Activated B cell treated with CpG ODN at 0.5 μM for 24 hours (primary cell): ENCODE results near the gene PIAS3. TPM values are rescaled to one million over a fixed set of nuclear protein-coding genes. Genes with fewer than 3 reads are reported as not detected.

Experiments used
- ATAC-seq: fragments of 200-7000 bp; cut with Tn5 transposase; one replicate; pipeline ENCODE4 v1.10.0; 2021; ENCODE audit warnings: low read depth, mild to moderate bottlenecking, moderate library complexity
- CTCF ChIA-PET: fragments of 350-600 bp; sonication (Branson Sonifier 250); formaldehyde crosslinking; loops from one replicate; lab custom pipeline; 2021; ENCODE audit warnings: antibody characterized with exemption; lab: Charles Lee
- POLR2A ChIA-PET: fragments of 350-600 bp; sonication (Branson Sonifier 250); formaldehyde crosslinking; loops from one replicate; lab custom pipeline; 2021; ENCODE audit warnings: antibody characterized with exemption; lab: Charles Lee
- DNase-seq: peaks from one replicate; pipeline ENCODE4 v3.0.0; 2022
- H3K27ac Mint-ChIP-seq: one replicate; pipeline ENCODE4 v1.8.0; 2020; ENCODE audit warnings: mixed read lengths
- H3K27me3 Mint-ChIP-seq: one replicate; pipeline ENCODE4 v1.8.0; 2021; ENCODE audit warnings: mixed read lengths
- H3K36me3 Mint-ChIP-seq: one replicate; pipeline ENCODE4 v1.8.0; 2021; ENCODE audit warnings: low read depth, mixed read lengths
- H3K4me1 Mint-ChIP-seq: one replicate; pipeline ENCODE4 v1.8.0; 2021; ENCODE audit warnings: mixed read lengths
- H3K4me3 Mint-ChIP-seq: one replicate; pipeline ENCODE4 v1.8.0; 2020; ENCODE audit warnings: mild to moderate bottlenecking, mixed read lengths
- H3K9me3 Mint-ChIP-seq: one replicate; pipeline ENCODE4 v1.8.0; 2020; ENCODE audit warnings: mixed read lengths
- CTCF ChIP-seq: fragments of 200-600 bp; IDR thresholded peaks from one replicate; pipeline ENCODE4 v1.8.0; 2022; ENCODE audit warnings: antibody characterized with exemption, mild to moderate bottlenecking
- intact Hi-C: fragments of 100-400 bp; cut with micrococcal nuclease; formaldehyde crosslinking; loops from one replicate; pipeline ENCODE4 v1.15.1; 2024
- total RNA-seq: library from RNA; stranded (reverse); gene quantifications from 2 replicates; pipeline ENCODE4 v1.2.3, GENCODE V29; 2022

Gene PIAS3
- total RNA-seq, 1 donor from 2014 or later = 30.9 TPM

- ChIA-PET POLR2A (interaction anchor here (0.6 kb wide), 1 partner anchor 20 kb away, joined by 4 read pairs; the partner anchor contains the start of gene PIAS3), CTCF (interaction anchor here (1.4 kb wide), 1 partner anchor 13 kb away, joined by 5 read pairs; no protein-coding TSS in a partner anchor)
- no peak for ATAC-seq
- H3K9me3 Mint-ChIP-seq = no peaks in the 10 kb centered on the region
- intact Hi-C loops = no loop called here
- DNase-seq = no peak
- no peak overlapping the region for H3K27ac Mint-ChIP-seq
- no peak overlapping the region for H3K4me3 Mint-ChIP-seq
- no peak for TF ChIP-seq CTCF
- peaks cover 3% of the 10 kb centered on the region for H3K4me1 Mint-ChIP-seq
- no peaks in the 10 kb centered on the region for H3K36me3 Mint-ChIP-seq
- peaks cover 25% of the 10 kb centered on the region for H3K27me3 Mint-ChIP-seq
Observed at GRCh38 chr1:145878724-145879123, 19.8 kb upstream of the PIAS3 start.

- H3K27me3 Mint-ChIP-seq = peaks cover 23% of the 10 kb centered on the region
- H3K4me3 Mint-ChIP-seq = no peak overlapping the region
Observed at GRCh38 chr1:145877923-145878486, 19.1 kb upstream of the PIAS3 start.

GRCh38 chr1:145874646-145875045, 15.8 kb upstream of the PIAS3 start:
- Mint-ChIP-seq H3K9me3 (no peaks in the 10 kb centered on the region), H3K4me3 (no peak overlapping the region), H3K27me3 (peaks cover 23% of the 10 kb centered on the region), H3K4me1 (peaks cover 11% of the 10 kb centered on the region), H3K36me3 (no peaks in the 10 kb centered on the region), H3K27ac (no peak overlapping the region)
- DNase-seq (no peak), ATAC-seq (no peak)
- no peak for TF ChIP-seq CTCF
- intact Hi-C loops = no loop called here
- POLR2A ChIA-PET = interaction anchor here (0.7 kb wide), 1 partner anchor 18 kb away, joined by 3 read pairs; no protein-coding TSS in a partner anchor
- CTCF ChIA-PET = no interaction called here

More at GRCh38 chr1:145877923-145878486, 19.1 kb upstream of the PIAS3 start:
- Mint-ChIP-seq H3K36me3 (no peaks in the 10 kb centered on the region), H3K4me1 (peaks cover 3% of the 10 kb centered on the region), H3K27ac (no peak overlapping the region), H3K9me3 (no peaks in the 10 kb centered on the region)
- intact Hi-C loops = no loop called here
- no peak for ATAC-seq
- TF ChIP-seq CTCF = no peak
- ChIA-PET CTCF (no interaction called here), POLR2A (no interaction called here)
- DNase-seq = no peak

- no peaks in the 10 kb centered on the region for H3K9me3 Mint-ChIP-seq
- H3K36me3 Mint-ChIP-seq = no peaks in the 10 kb centered on the region
- ChIA-PET POLR2A (interaction anchor here (0.7 to 3.2 kb wide), 5 partner anchors 13 to 55 kb away, joined by 3 to 26 read pairs (median 9); partner anchors contain the start of genes ANKRD35, NUDT17, PEX11B and PIAS3), CTCF (interaction anchor here (0.6 to 2.9 kb wide), 4 partner anchors 13 to 142 kb away, joined by 3 to 15 read pairs (median 6); partner anchors contain the start of genes NUDT17 and PIAS3)
- peak overlapping the region; percentile 83 for H3K4me3 Mint-ChIP-seq
- ATAC-seq = peak; percentile 81
- H3K4me1 Mint-ChIP-seq = peaks cover 11% of the 10 kb centered on the region
- intact Hi-C loops = loop anchor here (1.0 kb wide), 1 partner anchor 9 kb away; no protein-coding TSS in a partner anchor
- DNase-seq = peak; percentile 45
- TF ChIP-seq CTCF = no peak
- no peak overlapping the region for H3K27ac Mint-ChIP-seq
- H3K27me3 Mint-ChIP-seq = peaks cover 28% of the 10 kb centered on the region
Observed at GRCh38 chr1:145871994-145872924, 13.4 kb upstream of the PIAS3 start.
